ENCODE data around the gene CEP55.

Gene CEP55

GRCh38 chr10:93495654-93496321, 624 bp upstream of the CEP55 start:
- TF ChIP-seq ZFX (IDR thresholded peaks at IDR 0.05) (no peak), CTCF (conservative IDR thresholded peaks at IDR 0.05) (no peak)
- peak overlapping the region; percentile 88; the same call in 1 of the 2 replicates for H3K27ac ChIP-seq

GRCh38 chr10:93498166-93498565, 1.8 kb downstream of the CEP55 start:
- H3K27ac ChIP-seq: no peak overlapping the region

GRCh38 chr10:93501650-93502049, 5.2 kb downstream of the CEP55 start:
- TF ChIP-seq ZFX (IDR thresholded peaks at IDR 0.05): no peak
- no peak for TF ChIP-seq CTCF (conservative IDR thresholded peaks at IDR 0.05)
- H3K27ac ChIP-seq: no peak overlapping the region

More at GRCh38 chr10:93498166-93498565, 1.8 kb downstream of the CEP55 start:
- no peak for TF ChIP-seq CTCF (conservative IDR thresholded peaks at IDR 0.05)
- TF ChIP-seq ZFX (IDR thresholded peaks at IDR 0.05): no peak

- no peak overlapping the region for H3K27ac ChIP-seq
- TF ChIP-seq CTCF (conservative IDR thresholded peaks at IDR 0.05): no peak
- no peak for TF ChIP-seq ZFX (IDR thresholded peaks at IDR 0.05)
These were observed 6.7 kb downstream of the CEP55 start for GRCh38 chr10:93503075-93503474.

- TF ChIP-seq CTCF (conservative IDR thresholded peaks at IDR 0.05): no peak
- TF ChIP-seq ZFX (IDR thresholded peaks at IDR 0.05): no peak
- no peak overlapping the region for H3K27ac ChIP-seq
These were observed 8.7 kb downstream of the CEP55 start for GRCh38 chr10:93505075-93505474.

- TF ChIP-seq ZFX (IDR thresholded peaks at IDR 0.05): no peak
- TF ChIP-seq CTCF (conservative IDR thresholded peaks at IDR 0.05): no peak
- H3K27ac ChIP-seq: no peak overlapping the region
These were observed 13.4 kb downstream of the CEP55 start for GRCh38 chr10:93509816-93510215.

GRCh38 chr10:93512565-93512964, 16.2 kb downstream of the CEP55 start:
- no peak overlapping the region for H3K27ac ChIP-seq
- TF ChIP-seq ZFX (IDR thresholded peaks at IDR 0.05) (no peak), CTCF (conservative IDR thresholded peaks at IDR 0.05) (no peak)
